ENCODE data around the gene TTC7B. TPM values are rescaled to one million over a fixed set of nuclear protein-coding genes. Genes with fewer than 3 reads are reported as not detected.

TTC7B gene
- total and polyA plus RNA-seq, 2 donors (not counting 1 experiment from before 2014, with no cell fraction given) = 0.36 to 3.2 TPM

GRCh38 chr14:90791486-90791885 lies 24.7 kb downstream of the TTC7B start:
- WGBS (ENCODE audit: insufficient coverage) = 98% methylated on average over 11 of the region's 12 CpGs
- Histone ChIP-seq H3K9ac (ENCODE audit: low read length) (no peak overlapping the region), H3K4me1 (ENCODE audit: control insufficient read depth in 2 of 2, insufficient read depth in 2 of 2, low read length in 2 of 2) (no peaks in the 10 kb centered on the region), H4K20me1 (ENCODE audit: control insufficient read depth, insufficient read depth, low read length, poor library complexity, severe bottlenecking) (no peaks in the 10 kb centered on the region), H3K9me3 (ENCODE audit: control extremely low read depth in 1 of 3, control insufficient read depth in 2 of 3, insufficient read depth in 1 of 3, low read length in 2 of 3) (no peaks in the 10 kb centered on the region), H3K4me2 (replicated peaks; ENCODE audit: low read depth, low read length, poor library complexity, severe bottlenecking) (no peak overlapping the region), H3K36me3 (replicated peaks in 1 of 2; ENCODE audit: control extremely low read depth in 1 of 2, control insufficient read depth in 1 of 2, extremely low read depth in 1 of 2, insufficient read depth in 2 of 2, low read length in 1 of 2) (no peaks in the 10 kb centered on the region), H3K79me2 (ENCODE audit: control insufficient read depth, insufficient read depth, low read length) (no peaks in the 10 kb centered on the region), H3K27ac (ENCODE audit: low read length in 2 of 2) (no peak overlapping the region), H2AFZ (ENCODE audit: insufficient read depth, low read depth, low read length, poor library complexity, severe bottlenecking) (no peak overlapping the region), H3K4me3 (ENCODE audit: control extremely low read depth in 1 of 5, extremely low read depth in 1 of 5, insufficient read depth in 1 of 5, low read depth in 2 of 5, low read length in 4 of 5) (no peak overlapping the region), H3K27me3 (replicated peaks in 1 of 4; ENCODE audit: control extremely low read depth in 1 of 4, control insufficient read depth in 3 of 4, insufficient read depth in 4 of 4, low read length in 3 of 4) (no peaks in the 10 kb centered on the region)
- POLR2A ChIA-PET = no interaction called here
- intact Hi-C loops (cut with micrococcal nuclease) = no loop called here
- Mint-ChIP-seq H3K4me1 (no peaks in the 10 kb centered on the region), H3K27ac (no peak overlapping the region), H3K27me3 (no peaks in the 10 kb centered on the region), H3K4me3 (no peak overlapping the region), H3K9me3 (ENCODE audit: insufficient read depth) (no peaks in the 10 kb centered on the region)
- TF ChIP-seq EZH2 (IDR thresholded peaks at IDR 0.05; ENCODE audit: borderline replicate concordance, insufficient read depth, low read depth, low read length, poor library complexity, severe bottlenecking) (no peak), CTCF (IDR thresholded peaks at IDR 0.05) (no peak)
- CTCF ChIA-PET = no interaction called here
- no peak for DNase-seq
- no peak for ATAC-seq (ENCODE audit: low read depth)

DNA sequence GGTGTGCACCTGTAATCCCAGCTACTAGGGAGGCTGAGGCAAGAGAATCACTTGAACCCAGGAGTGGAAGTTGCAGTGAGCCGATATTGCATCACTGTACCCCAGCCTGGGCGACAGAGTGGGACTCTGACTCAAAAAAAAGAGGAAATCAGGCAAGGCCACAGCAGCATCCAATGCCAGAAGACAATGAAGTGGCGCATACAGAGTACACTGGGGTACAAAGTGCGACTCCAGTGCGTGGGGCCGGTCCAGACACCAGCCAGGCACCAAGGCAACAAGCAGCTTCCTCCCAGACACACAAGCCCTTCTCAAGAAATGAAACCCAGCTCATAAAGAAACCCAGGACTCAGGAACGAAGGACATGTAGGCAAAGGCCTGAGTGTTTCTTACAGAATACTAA lies 28.2 kb downstream of the TTC7B start:
- no peaks in the 10 kb centered on the region for H4K20me1 ChIP-seq (ENCODE audit: control insufficient read depth, insufficient read depth, low read length, poor library complexity, severe bottlenecking)
- H3K9me3 ChIP-seq (ENCODE audit: control extremely low read depth in 1 of 3, control insufficient read depth in 2 of 3, insufficient read depth in 1 of 3, low read length in 2 of 3) = no peaks in the 10 kb centered on the region
- H2AFZ ChIP-seq (ENCODE audit: insufficient read depth, low read depth, low read length, poor library complexity, severe bottlenecking) = no peak overlapping the region
- no peak overlapping the region for H3K4me3 ChIP-seq (ENCODE audit: control extremely low read depth in 1 of 5, extremely low read depth in 1 of 5, insufficient read depth in 1 of 5, low read depth in 2 of 5, low read length in 4 of 5)
- DNase-seq = no peak
- ChIA-PET CTCF (interaction anchor here (0.7 kb wide), 1 partner anchor 464 kb away, joined by 3 read pairs; no protein-coding TSS in a partner anchor), POLR2A (no interaction called here)
- no peaks in the 10 kb centered on the region for H3K27me3 Mint-ChIP-seq
- WGBS (ENCODE audit: insufficient coverage) = 75% methylated on average over 6 of the region's 7 CpGs
- TF ChIP-seq CTCF (IDR thresholded peaks at IDR 0.05) (no peak), EZH2 (IDR thresholded peaks at IDR 0.05; ENCODE audit: borderline replicate concordance, insufficient read depth, low read depth, low read length, poor library complexity, severe bottlenecking) (no peak)
- no peaks in the 10 kb centered on the region for H3K4me1 ChIP-seq (ENCODE audit: control insufficient read depth in 2 of 2, insufficient read depth in 2 of 2, low read length in 2 of 2)
- H3K27ac Mint-ChIP-seq = no peak overlapping the region
- H3K4me1 Mint-ChIP-seq = no peaks in the 10 kb centered on the region
- no peaks in the 10 kb centered on the region for H3K36me3 ChIP-seq (replicated peaks in 1 of 2; ENCODE audit: control extremely low read depth in 1 of 2, control insufficient read depth in 1 of 2, extremely low read depth in 1 of 2, insufficient read depth in 2 of 2, low read length in 1 of 2)
- H3K27me3 ChIP-seq (replicated peaks in 1 of 4; ENCODE audit: control extremely low read depth in 1 of 4, control insufficient read depth in 3 of 4, insufficient read depth in 4 of 4, low read length in 3 of 4) = no peaks in the 10 kb centered on the region
- no peak for ATAC-seq (ENCODE audit: low read depth)
- no peak overlapping the region for H3K4me2 ChIP-seq (replicated peaks; ENCODE audit: low read depth, low read length, poor library complexity, severe bottlenecking)
- no peak overlapping the region for H3K9ac ChIP-seq (ENCODE audit: low read length)
- H3K79me2 ChIP-seq (ENCODE audit: control insufficient read depth, insufficient read depth, low read length) = no peaks in the 10 kb centered on the region
- intact Hi-C loops (cut with micrococcal nuclease) = no loop called here
- H3K9me3 Mint-ChIP-seq (ENCODE audit: insufficient read depth) = no peaks in the 10 kb centered on the region
- no peak overlapping the region for H3K27ac ChIP-seq (ENCODE audit: low read length in 2 of 2)
- H3K4me3 Mint-ChIP-seq = no peak overlapping the region
